NB4 (cell line): ENCODE results near the gene CLEC20A.

Experiments
- CTCF ChIP-seq: IDR thresholded peaks from one replicate; pipeline ENCODE4 v1.5.1; 2012; ENCODE audit warnings: low read depth, low read length
- POLR2A ChIP-seq: IDR thresholded peaks from 2 replicates; pipeline ENCODE4 v1.6.1; 2011; ENCODE audit warnings: mild to moderate bottlenecking; ENCODE audit not compliant: insufficient read length; ENCODE audit errors: extremely low read depth

- TF ChIP-seq CTCF (no peak), POLR2A (no peak)
These were observed 62.4 kb downstream of the CLEC20A start for GRCh38 chr1:178434360-178434759.
